NCI-H524 treated with DMSO at 0.1 percent for 48 hours (cell line): ENCODE results near the gene OTUB1.
"Not testable (repeated sequence)": the region's sequence is repeated elsewhere in the genome, so short reads cannot be mapped to it uniquely, and the experiment has no call there.

Experiments
- DNase-seq: peaks from one replicate; lab custom pipeline; 2025; lab: John Stamatoyannopoulos, UW

OTUB1 gene

GRCh38 chr11:64047373-64047772 lies 61.1 kb downstream of the OTUB1 start:
- not testable (repeated sequence) for DNase-seq
